GM19467 (cell line): Measurements from ENCODE around the gene CD99L2.

ENCODE experiments used
- ATAC-seq: cut with Tn5 transposase; IDR thresholded peaks from one replicate; pipeline ENCODE4 v1.9.1; 2021; ENCODE audit warnings: mild to moderate bottlenecking, moderate library complexity; ENCODE audit not compliant: unreplicated experiment

Gene CD99L2

GRCh38 chrX:150766351-150767044, 132.0 kb downstream of the CD99L2 start:
- ATAC-seq, result no peak

- no peak for ATAC-seq
Measured at GRCh38 chrX:150765782-150766350, 132.6 kb downstream of the CD99L2 start.

- ATAC-seq, result no peak
Measured at GRCh38 chrX:150765237-150765636, 133.2 kb downstream of the CD99L2 start.

- no peak for ATAC-seq
Measured at GRCh38 chrX:150763810-150764209, 134.7 kb downstream of the CD99L2 start.

GRCh38 chrX:150763303-150763797, 135.1 kb downstream of the CD99L2 start:
- no peak for ATAC-seq

- ATAC-seq, result no peak
Measured at GRCh38 chrX:150762258-150763165, 136.0 kb downstream of the CD99L2 start.

- no peak for ATAC-seq
Measured at GRCh38 chrX:150761819-150762216, 136.7 kb downstream of the CD99L2 start.

GRCh38 chrX:150761176-150761818, 137.2 kb downstream of the CD99L2 start:
- no peak for ATAC-seq

GRCh38 chrX:150759568-150760416, 138.7 kb downstream of the CD99L2 start:
- no peak for ATAC-seq

GRCh38 chrX:150757371-150757770, 141.1 kb downstream of the CD99L2 start:
- no peak for ATAC-seq

GRCh38 chrX:150753968-150754367, 144.5 kb downstream of the CD99L2 start:
- ATAC-seq, result no peak

- ATAC-seq, result no peak
Measured at GRCh38 chrX:150753357-150753756, 145.1 kb downstream of the CD99L2 start.

- no peak for ATAC-seq
Measured at GRCh38 chrX:150752124-150752523, 146.3 kb downstream of the CD99L2 start.

- ATAC-seq, result no peak
Measured at GRCh38 chrX:150736475-150736874, 162.0 kb downstream of the CD99L2 start.

- no peak for ATAC-seq
Measured at GRCh38 chrX:150731795-150732194, 166.7 kb downstream of the CD99L2 start.

- no peak for ATAC-seq
Measured at GRCh38 chrX:150730719-150731118, 167.7 kb downstream of the CD99L2 start.

GRCh38 chrX:150729956-150730355, 168.5 kb downstream of the CD99L2 start:
- no peak for ATAC-seq

- ATAC-seq, result no peak
Measured at GRCh38 chrX:150719621-150720020, 178.8 kb downstream of the CD99L2 start.
